Activated CD8-positive, alpha-beta memory T cell treated with anti-CD3 and anti-CD28 coated beads for 48 hours (primary cell): Measurements from ENCODE around the gene SNRPA.
"Not testable (repeated sequence)": the region's sequence is repeated elsewhere in the genome, so short reads cannot be mapped to it uniquely, and the experiment has no call there.

Source experiments
- DNase-seq, 3 experiments: peaks; one replicate each; pipeline ENCODE4 v3.0.0-alpha.2; 2020; ENCODE audit warnings: low read depth in 2 of 3, low spot score in 2 of 3

SNRPA gene

GRCh38 chr19:40776364-40776763 is 25.4 kb downstream of the SNRPA start:
- DNase-seq: no peak

- peak; percentile 66 to 75 (median 72) for DNase-seq
These were observed 26.1 kb downstream of the SNRPA start for GRCh38 chr19:40776932-40777644.

- DNase-seq: no peak
These were observed 26.6 kb downstream of the SNRPA start for GRCh38 chr19:40777645-40777936.

- DNase-seq: peak; percentile 95 to 100 (median 97)
These were observed 27.1 kb downstream of the SNRPA start, which contains the start of gene RAB4B for GRCh38 chr19:40777937-40778705. RAB4B (plus strand) TSS chr19:40778247; CDS start chr19:40778376, 129 bp downstream.

- no peak for DNase-seq
These were observed 27.8 kb downstream of the SNRPA start for GRCh38 chr19:40778706-40779284.

GRCh38 chr19:40780582-40780981 is 29.6 kb downstream of the SNRPA start:
- DNase-seq: no peak

GRCh38 chr19:40781140-40781539 is 30.1 kb downstream of the SNRPA start:
- no peak for DNase-seq

GRCh38 chr19:40783711-40784110 is 32.7 kb downstream of the SNRPA start:
- no peak for DNase-seq

- not testable (repeated sequence) for DNase-seq
These were observed 33.1 kb downstream of the SNRPA start for GRCh38 chr19:40784146-40784545.

- no peak for DNase-seq
These were observed 34.5 kb downstream of the SNRPA start for GRCh38 chr19:40785526-40785925.

GRCh38 chr19:40786060-40787037 is 35.3 kb downstream of the SNRPA start:
- DNase-seq: no peak

- no peak for DNase-seq
These were observed 40.3 kb downstream of the SNRPA start for GRCh38 chr19:40791349-40791748.

- no peak for DNase-seq
These were observed 41.0 kb downstream of the SNRPA start for GRCh38 chr19:40791996-40792395.

- DNase-seq: no peak
These were observed 46.4 kb downstream of the SNRPA start for GRCh38 chr19:40797166-40797962.

- no peak for DNase-seq
These were observed 47.1 kb downstream of the SNRPA start for GRCh38 chr19:40797963-40798682.

- DNase-seq: peak; percentile 98 to 100 (median 99)
These were observed 47.9 kb downstream of the SNRPA start, which contains the start of gene EGLN2 for GRCh38 chr19:40798683-40799557. EGLN2 (plus strand) TSS chr19:40799191; CDS start chr19:40800573, 1,382 bp downstream.

- DNase-seq: no peak
These were observed 48.7 kb downstream of the SNRPA start for GRCh38 chr19:40799558-40800338.
